Right lobe of liver (tissue), 6 donors: Measurements from ENCODE around the gene ZBTB3. TPM values are rescaled to one million over a fixed set of nuclear protein-coding genes. Genes with fewer than 3 reads are reported as not detected.

Source experiments
- ATAC-seq, 4 donors: fragments of 200-7000 bp; cut with Tn5 transposase; one replicate each; pipeline ENCODE4 v1.9.1; 2020; ENCODE audit warnings: mild to moderate bottlenecking in 4 of 4, moderate library complexity in 4 of 4
- DNase-seq, 3 donors: peaks; one replicate each; pipeline ENCODE4 v3.0.0-alpha.2; 2020
- H3K27ac ChIP-seq, 3 donors: fragments of 200-600 bp; one replicate each; pipeline ENCODE4 v1.8.0; 2022
- H3K27me3 ChIP-seq, 2 donors: fragments of 200-600 bp; one replicate each; pipeline ENCODE4 v1.8.0; 2022
- H3K36me3 ChIP-seq, 4 donors: fragments of 200-600 bp; sonication (generic) in 1 of 4; one replicate each; pipeline versions ENCODE4 v1.5.1 to v1.8.0; 2017 to 2022; ENCODE audit warnings: control low read depth in 1 of 4
- H3K4me1 ChIP-seq, 4 donors: fragments of 200-600 bp; sonication (generic) in 1 of 4; one replicate each; pipeline versions ENCODE4 v1.5.1 to v1.8.0; 2017 to 2022; ENCODE audit warnings: control low read depth in 1 of 4
- H3K4me3 ChIP-seq, 3 donors: fragments of 200-600 bp; one replicate each; pipeline ENCODE4 v1.8.0; 2022
- H3K9me3 ChIP-seq, 4 donors: fragments of 200-600 bp; sonication (generic) in 1 of 4; one replicate each; pipeline versions ENCODE4 v1.5.1 to v1.8.0; 2017 to 2022; ENCODE audit warnings: control low read depth in 1 of 4
- CTCF ChIP-seq, 4 donors: fragments of 200-600 bp in 3 of 4; fragments of 450-650 bp in 1 of 4; IDR thresholded peaks; one replicate each; pipeline versions ENCODE4 v1.5.1 to v1.8.0; 2016 to 2022; ENCODE audit warnings: antibody characterized with exemption in 4 of 4, mild to moderate bottlenecking in 2 of 4
- POLR2A ChIP-seq: fragments of 450-650 bp; IDR thresholded peaks from one replicate; pipeline ENCODE4 v1.6.1; 2017; ENCODE audit warnings: antibody characterized with exemption, mild to moderate bottlenecking
- WGBS: methylation state at CpG from one replicate; pipeline ENCODE4 v1.1.6; 2018; ENCODE audit warnings: low coverage, low lambda C conversion rate; ENCODE audit not compliant: insufficient coverage; ENCODE audit errors: missing lambda C conversion rate; 5-methylcytosine and 5-hydroxymethylcytosine counted together
- intact Hi-C, 2 donors: fragments of 100-400 bp; cut with DNase I; formaldehyde crosslinking; loops; one replicate each; pipeline versions ENCODE4 v1.11.2 to v1.14.1; 2022
- total RNA-seq, 6 experiments: library from RNA; depleted of rRNA in 2 of 6; stranded (reverse); fragments of >200 nt in 2 of 6; fragmentation: NEBNext Ultra II Directional in 3 of 6; extraction: Animal tissue kit (Norgen Biotek cat#: 25700) in 3 of 6; gene quantifications; one replicate each; pipeline versions ENCODE4 v1.1.0 to v1.2.4, GENCODE V29; 2016 to 2023
- donor health status: DM: no; HTN: yes; CAD: no.
- donor health status: DM: no; HTN: no; CAD: no.
- donor health status: DM: no; HTN: no; CAD: no.
- donor health status: DM: no; HTN: yes; CAD: no.
- donor health status: DM: no; HTN: yes; CAD: no.

ZBTB3 gene
- total RNA-seq, 6 experiments from 2014 or later, result 3.4 to 7.1 (median 4.7) TPM

- Histone ChIP-seq H3K27ac (peak overlapping the region; percentile 79 to 90 (median 88)), H3K27me3 (no peaks in the 10 kb centered on the region), H3K36me3 (peaks cover 2 to 22% (median 7%) of the 10 kb centered on the region in 4 donors), H3K9me3 (no peaks in the 10 kb centered on the region), H3K4me3 (peak overlapping the region; percentile 83 to 93 (median 84)), H3K4me1 (peaks cover 0 to 31% (median 14%) of the 10 kb centered on the region in 4 donors)
- 1% methylated on average over 20 of the region's 20 CpGs for WGBS
- intact Hi-C loops, result no loop called here
- ATAC-seq, result peak; percentile 74 to 82 (median 77)
- no peak for TF ChIP-seq POLR2A
- TF ChIP-seq CTCF (IDR thresholded peaks at IDR 0.05), result no peak
- peak; percentile 71 to 88 (median 80) for DNase-seq
These were observed 26.1 kb downstream of the ZBTB3 start for GRCh38 chr11:62727872-62728170.

GRCh38 chr11:62727165-62727871 lies 26.6 kb downstream of the ZBTB3 start, which contains the start of gene HNRNPUL2:
HNRNPUL2 (minus strand) TSS chr11:62727457; CDS start chr11:62727156, 301 bp downstream.
- 0% methylated on average over 47 of the region's 72 CpGs for WGBS
- Histone ChIP-seq H3K9me3 (no peaks in the 10 kb centered on the region), H3K36me3 (peaks cover 7 to 23% (median 12%) of the 10 kb centered on the region in 4 donors), H3K4me3 (peak within 1 kb of the TSS; percentile 83 to 93 (median 84)), H3K4me1 (peaks cover 0 to 31% (median 14%) of the 10 kb centered on the region in 4 donors), H3K27me3 (no peaks in the 10 kb centered on the region), H3K27ac (peak within 1 kb of the TSS; percentile 79 to 90 (median 88))
- peak; percentile 99 for DNase-seq
- intact Hi-C loops, result no loop called here
- ATAC-seq, result peak; percentile 88 to 92 (median 89)
- TF ChIP-seq CTCF (IDR thresholded peaks at IDR 0.05) (no peak), POLR2A (peak; percentile 93)

- ATAC-seq, result peak in 1 of 4 donors; percentile 2
- DNase-seq, result no peak
- peaks cover 0 to 31% (median 14%) of the 10 kb centered on the region in 4 donors for H3K4me1 ChIP-seq
- WGBS, result no CpG with 5 or more reads among the region's 37 CpGs
- H3K4me3 ChIP-seq, result peak overlapping the region; percentile 83 to 93 (median 84)
- no peak for TF ChIP-seq POLR2A
- no peak for TF ChIP-seq CTCF (IDR thresholded peaks at IDR 0.05)
- peak overlapping the region; percentile 79 to 90 (median 88) for H3K27ac ChIP-seq
- intact Hi-C loops, result no loop called here
- no peaks in the 10 kb centered on the region for H3K27me3 ChIP-seq
- H3K9me3 ChIP-seq, result no peaks in the 10 kb centered on the region
- H3K36me3 ChIP-seq, result peaks cover 12 to 28% (median 16%) of the 10 kb centered on the region in 4 donors
These were observed 27.1 kb downstream of the ZBTB3 start for GRCh38 chr11:62726915-62727164.

GRCh38 chr11:62726156-62726914 lies 27.6 kb downstream of the ZBTB3 start:
- H3K27me3 ChIP-seq, result no peaks in the 10 kb centered on the region
- TF ChIP-seq POLR2A, result no peak
- TF ChIP-seq CTCF (IDR thresholded peaks at IDR 0.05), result no peak
- peak overlapping the region; percentile 79 to 90 (median 88) for H3K27ac ChIP-seq
- no peaks in the 10 kb centered on the region for H3K9me3 ChIP-seq
- H3K4me1 ChIP-seq, result peaks cover 0 to 31% (median 14%) of the 10 kb centered on the region in 4 donors
- DNase-seq (peak; percentile 50 to 66 (median 56)), ATAC-seq (no peak)
- intact Hi-C loops, result no loop called here
- WGBS, result under 1% methylated on average over 26 of the region's 51 CpGs
- H3K4me3 ChIP-seq, result peak overlapping the region; percentile 83 to 93 (median 84)
- peaks cover 12 to 33% (median 20%) of the 10 kb centered on the region in 4 donors for H3K36me3 ChIP-seq
